ENCODE data around the gene INTS4.
"Not testable (repeated sequence)": the region's sequence is repeated elsewhere in the genome, so short reads cannot be mapped to it uniquely, and the experiment has no call there.

Gene INTS4

DNA sequence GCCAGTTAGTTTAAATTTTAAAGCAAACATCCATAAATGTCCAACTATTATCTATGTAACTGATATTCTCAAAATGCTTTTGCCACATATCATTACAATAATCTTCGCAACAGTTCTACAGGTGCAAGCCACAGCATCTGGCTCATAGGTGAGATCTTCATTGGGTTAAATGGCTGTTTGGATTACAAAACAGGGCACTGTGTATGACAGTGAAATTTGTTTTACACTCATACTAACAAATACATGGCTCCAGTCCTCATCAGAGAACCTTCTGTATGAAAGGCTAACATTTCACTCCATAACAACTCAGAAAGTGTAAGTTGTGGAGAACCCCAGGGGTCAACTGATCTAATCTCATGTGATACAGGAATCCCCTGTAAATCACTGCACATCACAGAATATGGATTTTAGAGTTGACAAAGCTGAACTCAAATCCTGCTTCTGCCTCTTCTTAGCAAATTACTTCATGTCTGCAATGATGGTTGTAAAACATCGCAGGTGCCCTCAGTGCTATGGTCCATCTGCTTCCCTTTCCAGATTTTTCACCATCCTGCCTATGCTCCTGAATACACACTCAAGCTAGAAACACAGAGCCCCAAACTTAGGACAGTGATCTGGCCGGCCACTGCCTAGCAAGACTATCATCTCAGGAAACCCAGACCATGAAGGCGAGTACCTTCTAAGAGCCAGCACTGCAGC, 80.7 kb downstream of the INTS4 start:
- peak overlapping the region in 1 of 2 donors; percentile 1 for H3K27ac ChIP-seq
- not testable (repeated sequence) for H3K4me3 ChIP-seq; DNase-seq (ENCODE audit: low spot score)

- H3K27ac ChIP-seq; DNase-seq (ENCODE audit: low spot score); H3K4me3 ChIP-seq: not testable (repeated sequence)
Observed at GRCh38 chr11:77910828-77911227, 83.6 kb downstream of the INTS4 start.

DNA sequence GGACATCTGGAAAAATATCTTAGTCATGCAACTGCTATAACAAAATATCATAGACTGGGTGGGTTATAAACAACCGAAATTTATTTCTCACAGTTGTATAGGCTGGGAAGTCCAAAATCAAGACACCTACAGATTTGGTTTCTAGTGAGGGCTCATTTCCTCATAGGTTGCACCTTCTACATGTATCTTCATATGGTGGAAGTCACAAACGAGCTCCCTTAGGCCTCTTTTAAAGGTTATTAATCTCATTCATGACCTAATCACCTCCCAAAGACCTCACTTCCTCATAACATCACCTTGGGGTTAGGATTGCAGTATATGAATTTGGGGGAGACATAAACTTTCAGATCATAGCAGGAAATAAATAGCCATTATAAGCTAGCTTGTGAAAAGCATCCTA, 85.2 kb downstream of the INTS4 start:
- Histone ChIP-seq H3K27ac (no peak overlapping the region), H3K4me3 (no peak overlapping the region)
- DNase-seq (ENCODE audit: low spot score): no peak
- no peak for TF ChIP-seq CTCF (IDR thresholded peaks at IDR 0.05)

GRCh38 chr11:77908835-77909234, 85.6 kb downstream of the INTS4 start:
- Histone ChIP-seq H3K4me3 (no peak overlapping the region), H3K27ac (no peak overlapping the region)
- no peak for TF ChIP-seq CTCF (IDR thresholded peaks at IDR 0.05)
- DNase-seq (ENCODE audit: low spot score): no peak

GRCh38 chr11:77894949-77895348, 99.5 kb downstream of the INTS4 start:
- H3K27ac ChIP-seq; DNase-seq (ENCODE audit: low spot score); H3K4me3 ChIP-seq: not testable (repeated sequence)

- H3K27ac ChIP-seq; H3K4me3 ChIP-seq; DNase-seq (ENCODE audit: low spot score): not testable (repeated sequence)
Observed at GRCh38 chr11:77891703-77892102, 102.8 kb downstream of the INTS4 start.

GRCh38 chr11:77891256-77891655, 103.2 kb downstream of the INTS4 start:
- not testable (repeated sequence) for DNase-seq (ENCODE audit: low spot score); H3K4me3 ChIP-seq
- peak overlapping the region in 1 of 2 donors; percentile 10 for H3K27ac ChIP-seq

- not testable (repeated sequence) for H3K4me3 ChIP-seq; H3K27ac ChIP-seq; DNase-seq (ENCODE audit: low spot score)
Observed at GRCh38 chr11:77890619-77891056, 103.8 kb downstream of the INTS4 start.

DNA sequence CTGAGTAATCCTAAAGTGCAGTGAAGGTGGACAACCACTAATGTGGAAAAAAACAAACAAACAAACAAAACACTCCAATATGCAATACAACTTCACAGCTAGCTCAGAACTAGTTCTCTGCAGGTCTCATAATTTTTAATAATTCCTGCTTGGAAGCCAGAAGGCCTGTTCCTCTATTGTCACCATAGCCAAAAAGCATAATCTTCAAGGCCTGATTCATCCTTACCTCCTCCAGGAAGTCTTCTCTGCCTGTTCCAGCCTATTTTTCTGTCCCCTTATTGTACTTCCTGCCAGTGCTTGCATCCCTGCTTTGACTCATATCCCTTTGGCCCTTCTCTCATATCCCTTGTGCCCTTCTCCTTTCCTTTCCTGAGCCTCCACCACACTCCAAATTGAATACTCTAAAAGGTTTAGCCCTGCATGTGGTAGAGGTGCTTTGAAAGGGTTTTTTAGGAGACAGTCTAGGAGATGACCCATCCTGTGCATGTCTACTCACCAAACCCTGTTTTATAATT, 104.3 kb downstream of the INTS4 start:
- H3K27ac ChIP-seq; H3K4me3 ChIP-seq; DNase-seq (ENCODE audit: low spot score): not testable (repeated sequence)

- not testable (repeated sequence) for H3K4me3 ChIP-seq; DNase-seq (ENCODE audit: low spot score); H3K27ac ChIP-seq
Observed at GRCh38 chr11:77889045-77889444, 105.4 kb downstream of the INTS4 start.

DNA sequence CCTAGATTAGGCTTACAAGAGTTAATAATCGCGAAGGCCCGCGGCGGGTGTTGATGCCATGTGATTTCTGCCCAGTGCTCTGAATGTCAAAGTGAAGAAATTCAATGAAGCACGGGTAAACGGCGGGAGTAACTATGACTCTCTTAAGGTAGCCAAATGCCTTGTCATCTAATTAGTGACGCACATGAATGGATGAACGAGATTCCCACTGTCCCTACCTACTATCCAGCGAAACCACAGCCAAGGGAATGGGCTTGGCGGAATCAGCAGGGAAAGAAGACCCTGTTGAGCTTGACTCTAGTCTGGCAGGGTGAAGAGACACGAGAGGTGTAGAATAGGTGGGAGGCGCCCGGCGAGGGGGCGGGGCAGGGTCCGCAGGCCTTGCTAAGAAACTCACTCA, 108.1 kb downstream of the INTS4 start:
- no peak for TF ChIP-seq CTCF (IDR thresholded peaks at IDR 0.05)
- no peak overlapping the region for H3K27ac ChIP-seq
- DNase-seq (ENCODE audit: low spot score): no peak

More for the DNA sequence above, 108.1 kb downstream of the INTS4 start:
- no peak overlapping the region for H3K4me3 ChIP-seq
